Measurements from ENCODE around the gene SAC3D1. TPM values are rescaled to one million over a fixed set of nuclear protein-coding genes. Genes with fewer than 3 reads are reported as not detected.

SAC3D1 gene
- total and polyA plus RNA-seq, 2 of the 8 experiments (the other 6 are each of a cell fraction or from before 2014, with no cell fraction given): 19.4 to 25.8 TPM

GRCh38 chr11:64996710-64997380, 44.2 kb upstream of the SAC3D1 start, which contains the start of gene BATF2:
Gene BATF2, minus strand, starts transcription at chr11:64996971. Its CDS starts 57 bp downstream, at chr11:64996914.
- Histone ChIP-seq H3K79me2 (ENCODE audit: control insufficient read depth in 1 of 2, insufficient read depth in 2 of 2, low read length in 2 of 2) (no peaks in the 10 kb centered on the region), H3K23me2 (ENCODE audit: low read depth, low read length) (no peaks in the 10 kb centered on the region), H2BK12ac (ENCODE audit: low read depth, low read length) (peak within 1 kb of the TSS; percentile 84; the same call in 1 of the 2 replicates), H3K18ac (ENCODE audit: extremely low read depth, low read length) (peak within 1 kb of the TSS; percentile 72), H3K4ac (replicated peaks; ENCODE audit: insufficient read length, low read depth, low read length) (no peak within 1 kb of the TSS), H3K9me3 (ENCODE audit: insufficient read depth in 2 of 2, low read depth in 1 of 2, low read length in 1 of 2) (no peaks in the 10 kb centered on the region), H3K4me1 (replicated peaks in 1 of 4; ENCODE audit: control insufficient read depth in 3 of 4, insufficient read depth in 4 of 4, low read length in 3 of 4) (peaks cover 0 to 9% (median 1%) of the 10 kb centered on the region in 4 experiments; a peak in 2 of 7 replicates), H4K91ac (replicated peaks; ENCODE audit: insufficient read length, low read length) (peak within 1 kb of the TSS; percentile 83), H3K36me3 (ENCODE audit: control insufficient read depth in 2 of 4, insufficient read depth in 4 of 4, low read length in 3 of 4) (no peaks in the 10 kb centered on the region), H4K8ac (ENCODE audit: extremely low read depth, insufficient read depth, low read length) (peak within 1 kb of the TSS; percentile 80; the same call in 1 of the 2 replicates), H3K79me1 (ENCODE audit: low read depth, low read length) (no peaks in the 10 kb centered on the region), H4K20me1 (replicated peaks in 1 of 2; ENCODE audit: control insufficient read depth in 1 of 2, insufficient read depth in 2 of 2, low read length in 2 of 2) (no peaks in the 10 kb centered on the region), H2AK5ac (ENCODE audit: low read depth, low read length) (no peak within 1 kb of the TSS), H3K56ac (replicated peaks; ENCODE audit: insufficient read length, low read depth, low read length) (peak within 1 kb of the TSS; percentile 66), H3K27me3 (replicated peaks in 1 of 4; ENCODE audit: control insufficient read depth in 3 of 4, extremely low read depth in 1 of 4, insufficient read depth in 3 of 4, low read length in 3 of 4) (no peaks in the 10 kb centered on the region), H2BK5ac (ENCODE audit: low read depth, low read length) (peak within 1 kb of the TSS; percentile 78), H3K4me2 (ENCODE audit: insufficient read depth in 1 of 2, low read depth in 2 of 2, low read length in 2 of 2) (peak within 1 kb of the TSS; percentile 1 to 58; a peak in 3 of 4 replicates), H2BK120ac (replicated peaks; ENCODE audit: low read depth, low read length) (peak within 1 kb of the TSS; percentile 36), H3K9ac (replicated peaks in 1 of 4; ENCODE audit: extremely low read depth in 1 of 4, low read depth in 3 of 4, low read length in 3 of 4) (no peak within 1 kb of the TSS; a peak in 1 of 7 replicates), H2BK15ac (ENCODE audit: low read length) (peak within 1 kb of the TSS; percentile 96), H3K4me3 (ENCODE audit: extremely low read depth in 1 of 4, insufficient read depth in 2 of 4, low read depth in 3 of 4, low read length in 4 of 4) (peak within 1 kb of the TSS in 3 of 4 experiments; percentile 8 to 36 (median 23); a peak in 5 of 8 replicates), H2BK20ac (ENCODE audit: low read length) (peak within 1 kb of the TSS; percentile 67), H3K14ac (ENCODE audit: insufficient read length) (no peak within 1 kb of the TSS), H3K27ac (ENCODE audit: low read depth, low read length) (peak within 1 kb of the TSS; percentile 50), H3K23ac (ENCODE audit: insufficient read length) (no peak within 1 kb of the TSS), H2AFZ (ENCODE audit: low read length) (peak within 1 kb of the TSS; percentile 90), H4K5ac (ENCODE audit: insufficient read length, low read depth, low read length) (peak within 1 kb of the TSS; percentile 9)
- FAIRE-seq (no peak), DNase-seq (ENCODE audit: low read depth in 1 of 2, low spot score in 2 of 2) (peak; percentile 49 to 78)
- ChIA-PET POLR2A (ENCODE audit: partially characterized antibody) (interaction anchor here (0.6 to 2.8 kb wide), 12 partner anchors 9 to 191 kb away, joined by 3 to 20 read pairs (median 4); partner anchors contain the start of genes ARL2, GPHA2, MEN1 and PPP2R5B), CTCF (ENCODE audit: partially characterized antibody) (interaction anchor here (0.6 to 6.1 kb wide), 39 partner anchors 9 to 600 kb away, joined by 3 to 65 read pairs (median 4); partner anchors contain the start of genes ARL2, EHD1, GPHA2 and SAC3D1)
- WGBS, 2 experiments (ENCODE audit: extremely low coverage in 1 of 2, insufficient coverage in 1 of 2, insufficient read length in 1 of 2, insufficient replicate concordance in 2 of 2, low coverage in 1 of 2, low lambda C conversion rate in 2 of 2, missing lambda C conversion rate in 1 of 2): 30% methylated on average over 9 of the region's 9 CpGs; no CpG with 5 or more reads in 1 of the 2 experiments
- TF ChIP-seq CBX8 (IDR thresholded peaks at IDR 0.05; ENCODE audit: borderline replicate concordance, low read depth, low read length): no peak
- TF ChIP-seq MAFK (IDR thresholded peaks at IDR 0.05; ENCODE audit: low read depth, low read length): no peak
- no peak for TF ChIP-seq SUZ12 (IDR thresholded peaks at IDR 0.05; ENCODE audit: low read length)
- peak; percentile 38 for TF ChIP-seq TAF7 (optimal IDR thresholded peaks at IDR 0.05; ENCODE audit: borderline replicate concordance, low read depth, low read length)
- 0 out of 2 replicates have a peak, but pooled peaks have one; percentile 54 for TF ChIP-seq TCF12 (IDR thresholded peaks at IDR 0.05; ENCODE audit: low read depth, low read length)
- TF ChIP-seq RAD21 (IDR thresholded peaks at IDR 0.05 in 1 of 2, conservative IDR thresholded peaks at IDR 0.05 in 1 of 2; ENCODE audit: low read depth in 2 of 2, low read length in 2 of 2): peak; percentile 69 to 77
- no peak for TF ChIP-seq CHD2 (IDR thresholded peaks at IDR 0.05; ENCODE audit: low read length)
- peak; percentile 50 for TF ChIP-seq ASH2L (IDR thresholded peaks at IDR 0.05; ENCODE audit: low read length)
- peak; percentile 80 for TF ChIP-seq TBP (IDR thresholded peaks at IDR 0.05; ENCODE audit: low read depth, low read length)
- TF ChIP-seq SRF (IDR thresholded peaks at IDR 0.05; ENCODE audit: low read depth, low read length): peak; percentile 69
- peak; percentile 66 for TF ChIP-seq TAF1 (IDR thresholded peaks at IDR 0.05; ENCODE audit: low read depth, low read length)
- TF ChIP-seq YY1 (IDR thresholded peaks at IDR 0.05; ENCODE audit: low read depth, low read length): peak; percentile 56; the same call in 1 of the 2 replicates
- 0 out of 2 replicates have a peak, but pooled peaks have one; percentile 30 for TF ChIP-seq CREB1 (IDR thresholded peaks at IDR 0.05)
